HG03354 (cell line): Measurements from ENCODE around the gene PDSS2.

Experiments
- ATAC-seq: cut with Tn5 transposase; IDR thresholded peaks from one replicate; pipeline ENCODE4 v1.9.1; 2021; ENCODE audit warnings: mild to moderate bottlenecking; ENCODE audit not compliant: unreplicated experiment, poor library complexity, severe bottlenecking

Gene PDSS2, protein sequence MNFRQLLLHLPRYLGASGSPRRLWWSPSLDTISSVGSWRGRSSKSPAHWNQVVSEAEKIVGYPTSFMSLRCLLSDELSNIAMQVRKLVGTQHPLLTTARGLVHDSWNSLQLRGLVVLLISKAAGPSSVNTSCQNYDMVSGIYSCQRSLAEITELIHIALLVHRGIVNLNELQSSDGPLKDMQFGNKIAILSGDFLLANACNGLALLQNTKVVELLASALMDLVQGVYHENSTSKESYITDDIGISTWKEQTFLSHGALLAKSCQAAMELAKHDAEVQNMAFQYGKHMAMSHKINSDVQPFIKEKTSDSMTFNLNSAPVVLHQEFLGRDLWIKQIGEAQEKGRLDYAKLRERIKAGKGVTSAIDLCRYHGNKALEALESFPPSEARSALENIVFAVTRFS

GRCh38 chr6:107459283-107460082 lies at the start of gene PDSS2:
TSS of gene PDSS2 (minus strand) at chr6:107459564. CDS start at chr6:107459285, 279 bp downstream.
- peak; percentile 95 for ATAC-seq

DNA sequence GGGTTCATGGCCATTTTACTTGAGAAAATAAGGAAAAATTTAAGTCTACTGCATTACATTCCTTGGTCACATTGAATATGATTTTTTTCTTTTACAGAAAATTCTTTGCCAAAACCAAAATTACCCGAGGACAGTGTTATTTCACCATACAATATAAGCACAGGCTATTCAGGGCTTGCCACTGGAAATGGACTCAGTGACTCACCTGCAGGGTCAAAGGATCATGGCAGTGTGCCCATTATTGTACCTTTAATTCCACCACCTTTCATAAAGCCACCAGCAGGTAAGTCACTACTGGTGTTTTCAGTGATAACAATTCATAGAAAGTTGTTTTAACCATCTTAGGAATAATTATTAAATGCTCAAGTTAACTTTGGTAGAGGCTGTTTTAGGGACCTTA lies 46.8 kb upstream of the PDSS2 start:
- ATAC-seq, result no peak

DNA sequence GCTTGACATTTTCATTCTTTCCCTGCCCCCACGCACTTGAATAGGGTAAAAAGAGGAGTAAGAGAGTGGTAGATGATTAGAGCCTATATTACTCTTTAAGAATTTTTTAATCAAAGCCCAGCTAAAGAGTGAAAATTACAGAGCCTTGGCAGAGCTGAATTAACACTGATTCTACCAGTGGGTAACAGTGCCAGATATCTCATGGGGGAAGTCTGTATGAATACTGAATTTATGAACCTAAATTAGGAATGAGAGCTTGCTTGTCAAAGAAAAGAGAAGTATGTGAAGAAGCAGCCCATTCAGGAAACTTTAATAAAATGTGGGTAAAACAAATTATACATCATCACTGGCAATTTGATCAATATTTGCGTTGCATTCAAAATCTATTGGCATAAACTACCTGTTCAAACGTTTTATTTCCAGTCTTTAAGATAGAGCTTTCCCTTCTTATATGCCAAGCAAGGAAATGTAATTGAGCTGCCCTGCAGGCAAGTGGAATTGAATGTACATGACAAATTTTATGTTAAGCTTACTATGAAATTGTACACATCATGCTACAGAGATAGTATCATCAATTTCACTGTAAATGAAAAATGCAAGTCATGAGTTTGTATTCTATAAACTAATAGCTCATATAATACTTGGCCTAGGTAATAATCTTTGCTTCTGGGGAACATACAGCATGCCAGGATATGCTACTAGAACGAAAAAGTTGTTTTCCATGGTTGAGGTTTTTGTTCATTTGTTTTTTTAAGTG lies 45.1 kb upstream of the PDSS2 start:
- no peak for ATAC-seq

DNA sequence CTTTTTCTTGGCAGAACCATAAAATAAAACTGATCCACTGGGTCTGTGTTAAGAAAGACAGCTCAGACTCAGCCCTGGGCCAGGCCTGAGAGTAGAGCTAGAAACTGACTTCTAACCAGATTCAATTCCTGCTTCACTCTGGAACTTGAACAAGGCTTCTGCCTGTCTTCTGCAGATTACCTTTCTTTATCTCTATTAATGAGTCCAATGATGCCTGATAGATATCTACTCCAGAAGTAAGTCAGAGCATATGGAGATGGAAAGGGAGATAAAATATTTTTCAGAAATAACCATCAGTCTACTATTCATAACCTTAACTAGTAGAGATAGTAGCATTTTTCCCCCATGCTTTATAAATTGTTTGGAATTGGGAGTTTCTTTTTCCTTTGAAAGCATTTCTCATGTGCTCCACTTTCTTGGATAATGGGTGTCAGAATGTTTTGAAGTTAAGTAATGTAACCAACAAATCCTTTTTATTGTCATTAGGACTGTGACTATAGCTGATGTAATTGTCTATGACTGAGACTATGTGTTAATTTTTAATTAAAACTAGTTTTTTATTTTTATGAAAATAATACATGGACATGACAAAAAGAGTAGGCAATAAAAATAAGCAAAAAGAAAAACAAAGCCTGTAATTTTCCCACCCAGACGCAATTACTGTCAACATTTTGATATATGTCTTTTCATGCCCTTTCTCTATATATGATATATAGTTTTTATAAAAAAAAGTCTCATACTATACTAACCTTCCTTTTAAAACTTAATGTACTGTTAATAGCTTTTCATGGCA lies 37.7 kb upstream of the PDSS2 start:
- no peak for ATAC-seq

DNA sequence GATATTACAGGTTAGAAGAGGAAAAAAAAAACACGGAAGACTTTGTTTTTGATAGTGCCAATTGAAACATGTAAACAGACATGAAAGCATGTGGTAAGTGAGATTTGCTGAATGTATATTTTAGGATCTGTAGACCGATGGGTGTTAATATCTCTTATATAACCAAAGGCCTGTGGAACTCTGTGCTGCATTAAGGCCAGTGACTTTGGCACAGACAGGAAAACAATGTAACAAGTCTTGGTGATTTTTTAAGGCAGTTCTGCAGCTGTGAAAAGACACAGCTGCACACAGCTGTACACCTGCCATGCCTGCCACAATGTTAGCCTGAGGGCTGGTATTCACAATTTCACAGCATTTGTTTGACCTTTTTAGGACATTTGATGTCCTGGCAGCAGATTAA lies 36.6 kb upstream of the PDSS2 start:
- ATAC-seq, result no peak

DNA sequence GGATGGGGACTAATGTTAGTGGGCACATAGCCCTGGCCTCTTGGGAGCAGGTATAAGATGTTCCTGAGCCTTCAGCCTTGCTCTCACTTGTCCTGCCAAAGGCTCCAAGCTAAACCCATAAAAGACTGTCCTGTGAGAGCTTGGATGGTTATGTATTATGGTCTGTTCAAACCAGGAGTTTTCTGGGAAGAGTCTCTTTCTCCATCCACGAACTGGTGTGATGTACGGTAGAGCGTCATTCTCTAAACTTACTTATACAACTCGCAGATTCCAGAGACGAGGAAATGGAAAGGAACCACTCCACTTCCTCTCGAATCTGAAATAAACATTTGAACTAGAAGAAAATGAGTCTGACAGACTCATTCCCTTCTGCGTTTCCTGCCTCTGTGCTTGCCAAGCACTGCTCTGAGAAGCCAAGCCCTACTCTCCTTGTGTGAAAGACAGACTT lies 35.9 kb upstream of the PDSS2 start:
- ATAC-seq, result no peak

DNA sequence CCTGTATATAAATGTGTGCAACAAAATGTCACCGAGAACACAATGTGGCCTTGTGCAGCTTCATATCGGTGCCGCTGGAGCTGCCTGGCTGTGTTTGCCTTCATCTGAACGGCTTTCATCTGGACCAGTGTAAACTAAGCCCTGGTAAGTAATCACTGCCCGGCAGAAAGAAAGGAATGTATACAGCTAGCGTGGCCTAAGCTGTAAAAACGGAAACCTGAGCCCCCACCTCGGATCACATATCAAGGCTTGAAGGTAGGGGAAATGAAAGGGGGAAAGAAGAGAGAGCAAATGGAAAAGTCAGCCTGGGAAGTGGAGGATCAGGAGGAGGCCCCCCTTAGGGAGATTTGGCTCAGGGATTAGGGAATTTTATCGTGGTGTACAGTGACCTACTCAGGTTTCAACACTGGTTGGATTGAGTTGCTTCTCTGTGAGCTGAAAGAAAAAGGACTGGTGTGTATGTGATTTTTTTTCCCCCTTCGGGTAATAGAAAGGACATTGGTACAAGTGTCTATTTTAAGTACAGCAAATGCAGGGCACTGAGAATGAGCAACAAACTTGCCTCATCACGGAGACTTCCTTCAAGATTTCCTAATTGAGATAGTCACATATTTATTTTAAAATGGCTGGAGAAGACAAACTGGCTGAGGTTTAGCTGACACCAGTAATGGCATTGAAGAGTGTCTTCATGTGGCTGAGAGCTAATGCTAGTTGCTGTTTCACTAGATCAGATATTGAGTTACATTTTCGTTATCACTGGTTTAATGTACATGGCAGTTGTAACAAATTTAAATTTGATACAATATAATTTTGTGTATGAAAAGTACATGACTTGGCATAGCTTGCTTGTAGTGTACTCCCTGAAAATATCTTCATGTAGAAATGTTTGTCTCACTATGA lies 34.0 kb upstream of the PDSS2 start:
- ATAC-seq, result no peak

DNA sequence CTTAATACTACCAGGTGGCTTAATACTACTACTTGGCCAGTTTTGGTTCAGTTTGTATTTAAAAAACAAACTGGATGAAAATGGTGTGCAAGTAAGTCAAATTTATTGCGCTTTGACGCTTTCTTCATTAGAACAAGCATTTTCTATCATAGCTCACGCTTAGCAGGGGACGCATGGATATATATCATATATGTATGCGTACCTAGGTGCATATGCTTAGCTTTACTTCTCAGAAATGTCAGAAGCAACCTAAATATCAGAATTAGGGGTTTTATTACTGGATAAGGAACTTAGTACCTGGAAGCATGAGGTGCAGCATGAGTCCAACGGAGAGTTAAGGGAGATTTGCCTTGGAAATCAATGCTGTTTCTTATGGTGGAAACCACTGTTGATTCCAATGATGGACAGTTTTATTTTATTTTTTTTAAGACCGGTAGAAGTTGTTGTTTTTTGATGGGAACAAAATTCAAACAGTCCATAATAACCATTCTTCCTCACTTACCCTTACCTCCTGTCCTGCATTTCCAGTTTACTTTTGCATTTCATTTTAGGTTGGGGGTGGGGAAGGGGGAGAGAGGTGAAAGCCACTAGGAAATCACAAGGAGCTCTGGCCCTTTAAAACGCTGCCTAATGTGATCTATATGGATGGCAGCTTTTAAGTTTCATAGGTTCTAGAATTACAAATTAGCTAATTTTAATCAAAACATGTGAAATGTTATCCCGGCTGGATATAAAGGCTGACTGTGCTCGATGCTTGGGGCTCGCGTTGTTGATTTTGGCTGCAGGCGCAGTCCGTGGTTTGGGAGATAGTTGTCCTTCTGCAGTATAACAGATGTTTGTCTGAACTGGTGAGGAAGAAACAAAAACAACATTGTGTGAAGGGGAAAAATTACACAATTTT lies 32.6 kb upstream of the PDSS2 start:
- no peak for ATAC-seq

GRCh38 chr6:107491138-107491609 lies 31.8 kb upstream of the PDSS2 start:
- no peak for ATAC-seq

DNA sequence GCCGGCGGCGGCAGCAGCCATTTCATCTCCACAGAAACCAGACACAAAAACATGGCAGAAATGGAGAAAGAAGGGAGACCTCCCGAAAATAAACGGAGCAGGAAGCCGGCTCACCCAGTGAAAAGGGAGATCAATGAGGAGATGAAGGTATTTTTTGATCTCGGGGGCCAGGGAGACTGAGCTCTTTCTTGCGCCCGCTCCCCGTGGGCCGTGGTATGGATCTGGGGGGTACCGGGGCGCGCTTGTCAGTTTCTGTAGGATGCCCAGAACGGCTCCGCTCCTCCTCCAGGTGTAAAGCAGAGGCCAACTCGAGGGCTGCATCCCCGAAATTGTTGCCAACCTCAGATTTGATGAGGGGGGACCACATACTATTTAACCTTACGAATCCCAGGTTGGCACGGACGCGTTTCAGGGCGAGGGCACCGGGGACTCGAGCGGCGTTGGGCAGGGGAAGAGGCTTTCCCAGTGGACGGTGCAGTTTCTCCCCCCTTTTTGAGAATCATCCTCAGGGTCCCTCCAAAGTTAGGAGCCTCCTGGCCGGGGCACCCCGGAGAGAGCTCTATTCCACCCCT lies 31.3 kb upstream of the PDSS2 start:
- no peak for ATAC-seq

DNA sequence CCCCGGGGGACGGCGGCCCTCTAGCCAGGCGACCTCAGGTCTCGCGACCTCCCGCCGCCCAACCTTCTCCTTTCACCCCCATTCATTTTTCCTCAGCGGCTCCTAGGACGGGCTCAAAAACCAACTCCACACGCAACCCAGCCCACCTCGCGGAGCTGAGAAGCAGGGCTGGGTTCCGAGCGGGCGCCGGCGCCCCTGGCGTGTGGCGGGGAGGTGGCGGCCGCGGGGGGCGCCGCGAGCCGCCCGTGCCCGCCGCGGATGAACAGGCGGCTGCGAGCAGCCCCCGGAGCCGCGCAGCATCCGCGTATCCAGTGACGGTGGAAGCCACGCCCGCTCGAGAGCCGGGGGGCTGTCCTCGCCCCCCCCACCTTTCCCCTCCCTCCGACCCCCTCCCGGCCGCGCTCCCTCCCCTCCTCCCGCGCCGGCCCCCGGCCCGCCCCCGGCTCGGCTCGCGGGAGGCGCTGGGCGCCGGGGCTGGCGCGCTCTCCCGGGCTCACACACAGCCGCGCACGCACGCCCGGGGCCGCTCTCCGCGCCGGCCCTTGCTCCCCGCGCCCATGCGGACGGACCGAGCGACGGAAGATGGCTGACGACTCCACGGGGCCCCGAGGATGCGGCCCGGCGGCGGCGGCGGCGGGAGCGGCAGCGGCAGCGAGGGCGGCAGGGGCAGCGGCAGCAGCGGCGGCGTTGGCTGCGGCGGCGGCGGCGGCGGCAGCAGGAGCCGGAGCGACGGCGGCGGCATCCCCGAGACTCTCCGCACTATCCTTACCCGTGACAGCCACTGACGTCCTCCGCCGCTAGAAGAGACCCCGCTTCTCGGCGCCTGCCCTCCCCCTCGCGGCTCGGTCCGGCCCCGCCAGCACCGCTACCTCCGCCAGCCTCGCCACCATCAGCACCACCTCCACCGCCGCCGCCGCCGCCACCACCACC lies 30.5 kb upstream of the PDSS2 start, which contains the start of gene SOBP:
Gene SOBP (plus strand): TSS at position 482 of the 930 bp plus-strand sequence. CDS start 500 bp downstream, outside the sequence.
- peak; percentile 65 for ATAC-seq

DNA sequence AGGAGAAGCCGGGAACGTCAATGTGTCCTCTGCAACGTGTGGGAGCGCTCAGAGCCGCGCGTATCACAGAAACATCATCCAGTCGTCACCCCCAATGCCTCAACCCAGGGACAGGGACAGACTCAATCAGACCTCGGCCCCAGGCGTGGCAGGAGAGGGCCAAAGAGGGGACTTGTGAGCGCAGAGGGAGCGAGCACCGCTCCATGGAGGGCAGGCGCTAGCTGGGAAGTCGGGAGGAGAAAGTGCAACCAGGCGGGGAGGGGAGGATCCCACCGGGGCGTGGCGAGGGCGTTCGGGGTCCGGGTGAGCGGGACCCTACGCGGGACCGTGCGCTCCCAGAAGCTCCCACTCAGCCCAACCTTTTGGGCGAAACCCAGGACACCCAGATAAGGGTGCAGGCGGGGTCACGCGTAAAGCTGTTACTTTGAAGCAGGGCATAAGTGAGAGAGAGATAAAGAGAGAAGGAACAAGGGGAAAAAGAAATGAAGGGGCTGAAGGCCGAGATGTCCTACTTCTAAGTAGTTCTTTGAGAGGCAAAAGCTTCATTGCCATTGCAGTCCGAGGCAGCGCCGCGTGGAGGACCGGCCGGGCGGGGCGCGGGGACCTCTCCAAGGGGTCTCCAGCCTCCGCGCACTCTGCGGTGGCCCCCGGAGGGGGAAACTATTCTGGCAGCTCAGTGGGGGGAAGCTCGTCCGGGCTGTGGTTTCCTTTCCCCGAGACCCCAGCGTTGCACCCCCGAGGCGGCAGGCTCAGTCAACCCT lies 29.7 kb upstream of the PDSS2 start:
- peak; percentile 14 for ATAC-seq

DNA sequence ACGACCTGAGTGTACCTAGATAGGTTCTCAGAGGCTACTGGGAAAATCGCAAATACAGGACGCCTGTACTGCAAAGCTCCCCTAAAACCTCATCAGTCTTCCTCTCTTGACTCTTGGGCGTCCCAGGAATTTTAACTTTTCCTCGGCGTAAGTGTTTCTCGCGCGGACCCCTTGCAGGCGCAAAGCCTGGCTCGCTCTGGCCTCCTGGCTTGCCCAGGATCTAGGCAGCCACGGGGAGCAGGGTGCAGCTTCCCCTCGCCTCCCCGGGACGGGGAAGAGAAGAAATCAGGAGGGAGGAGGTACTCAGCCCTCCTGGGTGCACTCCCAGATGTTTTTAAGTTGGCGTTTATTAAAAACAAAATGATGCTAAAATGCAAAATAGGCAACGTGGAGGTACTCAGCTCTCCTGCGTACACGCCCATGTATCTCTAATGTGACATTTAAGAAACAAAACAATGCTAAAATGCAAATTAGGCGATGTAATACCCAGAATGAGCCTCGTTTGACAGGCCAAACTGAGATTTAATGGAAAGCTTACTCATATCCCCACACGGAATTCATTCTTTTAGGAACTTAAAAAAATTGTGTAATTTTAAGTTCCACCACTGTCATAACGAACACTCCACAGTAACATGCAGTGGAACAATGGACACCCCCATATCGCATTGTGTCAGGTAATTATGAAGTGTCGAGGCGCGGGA lies 29.0 kb upstream of the PDSS2 start:
- ATAC-seq, result no peak

GRCh38 chr6:107485157-107485556 lies 25.8 kb upstream of the PDSS2 start:
- ATAC-seq, result no peak
